PC-9 (cell line): ENCODE results near the gene GLT1D1.

Source experiments
- CTCF ChIP-seq: fragments of 200-600 bp; sonication (generic); conservative IDR thresholded peaks from 2 replicates; pipeline ENCODE4 v1.6.1; 2017; ENCODE audit warnings: mixed run types, antibody characterized with exemption, mild to moderate bottlenecking, moderate library complexity
- EZH2 ChIP-seq: fragments of 200-600 bp; sonication (generic); IDR thresholded peaks from 2 replicates; pipeline ENCODE4 v1.8.0; 2017; ENCODE audit warnings: antibody characterized with exemption, low read depth

- no peak for TF ChIP-seq CTCF
- TF ChIP-seq EZH2: no peak
These were observed 10.7 kb upstream of the GLT1D1 start for GRCh38 chr12:128842579-128842978.
